HG02943 (cell line): ENCODE data around the gene DNER.
"Not testable (repeated sequence)": the region's sequence is repeated elsewhere in the genome, so short reads cannot be mapped to it uniquely, and the experiment has no call there.

Experiments
- ATAC-seq: cut with Tn5 transposase; IDR thresholded peaks from one replicate; pipeline ENCODE4 v1.9.1; 2021; ENCODE audit warnings: mild to moderate bottlenecking, low read depth, moderate library complexity; ENCODE audit not compliant: unreplicated experiment

DNER gene

DNA sequence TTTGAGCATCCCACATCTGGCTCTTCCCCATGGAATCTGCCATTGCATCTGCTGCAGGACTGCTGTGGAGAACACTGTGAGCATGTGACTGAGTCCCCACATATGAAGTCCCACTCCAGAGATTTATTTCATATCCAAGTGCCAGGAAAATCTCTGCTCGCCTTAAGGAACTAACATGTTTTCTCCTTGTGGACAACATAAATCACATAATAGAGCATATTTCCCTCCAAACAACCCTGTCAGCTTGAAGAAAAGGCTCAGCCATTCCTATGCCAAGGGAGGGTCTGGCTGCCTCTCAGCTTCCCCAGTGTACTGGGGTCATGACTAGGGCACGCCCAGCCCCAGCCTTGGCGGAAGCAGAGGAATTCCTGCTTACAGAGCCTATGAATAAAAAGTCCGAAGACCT is 193.7 kb downstream of the DNER start:
- no peak for ATAC-seq

DNA sequence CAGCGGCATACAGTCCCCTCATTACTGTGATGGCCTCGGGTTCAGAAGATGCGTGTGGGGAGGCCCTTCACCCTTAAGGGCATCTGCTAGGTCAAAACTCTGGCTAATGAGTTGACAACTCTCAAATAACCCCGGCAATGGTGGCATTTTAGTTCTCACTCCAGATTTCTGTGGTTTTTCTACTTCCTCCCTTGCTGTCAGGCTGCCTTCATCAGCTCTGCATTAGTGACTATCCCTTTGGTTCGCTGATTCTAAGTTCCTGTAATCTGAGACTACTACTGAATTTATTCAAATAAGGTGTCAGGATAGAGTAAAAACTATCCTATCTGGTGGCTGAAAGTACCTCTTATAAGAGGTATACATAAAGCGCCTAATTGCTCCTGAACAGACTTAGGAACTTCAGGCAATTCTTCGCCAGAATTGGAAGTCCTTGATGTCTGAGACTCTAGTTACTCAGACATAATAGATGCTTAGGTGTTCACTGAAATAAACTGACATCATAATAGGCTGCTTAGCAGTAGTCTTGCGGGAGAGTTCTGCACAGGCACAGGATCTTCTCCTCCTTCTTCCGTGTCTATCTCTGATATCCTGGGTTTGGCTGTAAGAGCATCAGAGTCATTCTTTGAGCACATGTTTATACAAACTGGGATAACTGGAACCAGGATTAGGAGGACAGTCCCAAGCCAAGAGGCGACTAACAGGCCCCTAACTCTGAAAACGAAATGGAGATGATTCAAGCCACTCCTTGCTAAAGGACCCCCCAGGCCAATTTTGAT is 194.5 kb downstream of the DNER start:
- ATAC-seq = no peak

DNA sequence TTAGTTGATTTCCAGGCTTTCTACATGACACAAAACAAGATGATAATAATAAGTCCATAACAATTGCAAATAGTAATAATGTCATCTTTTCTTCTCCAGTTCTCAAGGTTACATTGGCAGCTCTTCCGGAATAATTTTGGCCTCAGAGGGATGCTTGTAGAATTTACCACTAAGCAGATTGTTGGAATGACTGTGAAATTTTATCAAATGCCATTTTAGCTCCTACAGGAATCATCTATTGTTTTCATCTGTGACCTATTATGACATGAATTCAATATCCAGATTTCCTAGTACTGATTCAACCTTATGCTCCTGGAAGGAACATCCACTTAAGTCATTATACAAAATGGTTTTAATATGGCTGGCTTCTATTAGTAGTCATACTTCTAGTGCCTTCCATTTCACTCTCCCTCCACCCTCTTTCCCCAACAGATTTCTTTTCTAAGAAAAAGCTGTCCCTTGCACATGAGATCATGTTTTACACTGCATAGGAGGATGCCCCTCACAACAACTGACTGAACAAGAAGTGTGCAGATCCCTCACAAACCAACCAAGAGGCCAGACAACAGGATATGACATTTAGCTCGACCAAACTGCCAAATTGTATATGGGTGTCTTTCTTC is 200.0 kb downstream of the DNER start:
- no peak for ATAC-seq

DNA sequence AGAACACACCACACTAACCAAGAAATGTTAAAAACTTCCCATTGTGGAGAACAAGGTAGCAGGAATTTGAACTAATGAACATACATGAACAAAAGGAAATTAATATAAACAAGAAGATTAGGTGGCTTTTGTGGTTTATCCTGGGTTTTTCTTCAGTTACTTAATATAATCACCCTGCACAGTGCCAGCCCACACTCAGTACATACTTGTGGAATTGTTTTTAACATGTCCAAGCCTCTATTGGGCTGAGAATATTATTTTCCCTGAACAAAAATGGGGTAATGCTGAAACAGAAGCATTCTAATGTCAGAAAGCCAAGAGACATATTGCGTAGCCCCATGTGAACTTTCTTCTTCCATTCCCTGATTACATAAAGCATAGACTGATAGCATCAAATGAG is 202.8 kb downstream of the DNER start:
- ATAC-seq = no peak

DNA sequence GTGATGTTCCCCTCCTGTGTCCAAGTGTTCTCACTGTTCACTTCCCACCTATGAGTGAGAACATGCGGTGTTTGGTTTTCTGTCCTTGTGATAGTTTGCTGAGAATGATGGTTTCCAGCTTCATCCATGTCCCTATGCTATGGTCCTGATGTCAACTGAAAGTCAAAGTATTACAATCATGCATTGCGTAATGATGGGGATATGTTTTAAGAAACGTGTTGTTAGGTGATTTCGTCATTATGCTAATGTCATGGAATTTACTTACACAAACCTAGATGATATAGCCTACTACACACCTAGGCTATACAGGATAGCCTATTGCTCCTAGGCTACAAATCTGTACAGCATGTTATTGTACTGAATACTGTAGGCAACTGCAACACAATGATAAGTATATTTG is 207.7 kb downstream of the DNER start:
- ATAC-seq = not testable (repeated sequence)

DNA sequence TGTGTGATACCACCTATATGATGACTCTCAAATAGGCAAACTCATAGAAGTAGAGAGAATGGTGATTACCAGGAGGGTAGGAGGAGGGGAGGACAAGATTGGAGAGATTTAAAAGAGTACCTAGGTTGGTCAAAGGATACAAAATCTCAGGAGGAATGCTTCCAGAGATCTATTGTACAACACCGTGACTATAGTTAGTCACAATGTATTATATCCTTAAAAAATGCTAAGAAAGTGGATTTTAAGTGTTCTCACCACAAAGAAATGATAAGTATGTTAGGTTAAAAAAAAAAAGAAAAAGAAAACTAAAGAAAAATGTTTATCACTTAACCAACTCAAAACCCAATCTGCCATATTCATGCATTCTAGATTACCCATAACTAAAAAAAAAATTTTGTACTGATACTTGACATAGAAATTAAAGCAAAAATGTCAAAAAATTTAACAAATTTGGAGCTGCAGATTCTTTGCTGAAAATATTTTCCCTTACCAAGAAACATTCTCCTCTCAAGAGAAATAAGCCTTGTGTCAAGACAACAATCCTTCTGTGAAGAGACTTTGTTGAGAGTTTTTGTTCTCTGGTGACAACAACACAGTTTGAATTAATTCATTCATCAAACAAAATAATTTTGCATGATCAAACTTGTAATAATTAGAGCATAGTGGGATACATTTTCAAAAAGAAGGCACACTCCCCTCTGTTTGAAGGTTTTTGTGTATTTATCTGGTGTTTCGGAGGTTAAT is 213.1 kb downstream of the DNER start:
- ATAC-seq = no peak

DNA sequence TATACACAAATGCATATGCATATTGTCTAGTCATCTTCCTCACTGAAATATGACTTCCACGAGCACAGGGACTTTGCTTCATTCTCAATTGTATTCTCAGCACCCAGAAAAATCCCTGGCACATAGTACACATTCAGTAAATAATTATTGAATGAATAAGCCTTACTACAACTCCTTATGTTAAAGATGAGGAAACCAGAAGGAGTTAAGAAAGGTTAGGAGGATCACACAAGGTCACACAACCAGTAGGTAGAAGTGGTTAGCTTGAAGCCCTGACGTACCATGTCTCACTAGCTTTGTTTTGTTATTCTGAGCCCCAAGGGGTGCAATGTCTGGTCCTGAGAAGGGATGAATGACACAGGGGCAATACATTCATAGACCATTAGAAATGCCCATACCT is 222.3 kb downstream of the DNER start:
- ATAC-seq = no peak

DNA sequence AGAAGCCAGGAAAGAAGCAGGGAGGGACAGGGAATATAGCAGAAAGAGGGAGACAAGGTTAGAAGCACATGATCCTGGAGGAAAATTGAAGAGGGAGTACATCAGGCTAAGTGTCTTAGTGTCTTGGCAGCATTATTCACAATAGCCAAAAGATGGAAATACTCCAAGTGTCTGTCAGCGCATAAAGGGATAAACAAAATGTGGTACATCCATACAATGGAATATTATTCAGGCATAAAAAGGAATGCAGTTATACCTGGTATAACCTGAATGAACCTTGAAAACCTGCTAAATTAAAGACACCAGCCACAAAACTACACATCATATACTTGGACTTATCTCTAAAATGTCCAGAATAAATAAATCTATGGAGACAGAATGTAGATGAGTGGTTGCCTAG is 224.2 kb downstream of the DNER start:
- no peak for ATAC-seq

DNA sequence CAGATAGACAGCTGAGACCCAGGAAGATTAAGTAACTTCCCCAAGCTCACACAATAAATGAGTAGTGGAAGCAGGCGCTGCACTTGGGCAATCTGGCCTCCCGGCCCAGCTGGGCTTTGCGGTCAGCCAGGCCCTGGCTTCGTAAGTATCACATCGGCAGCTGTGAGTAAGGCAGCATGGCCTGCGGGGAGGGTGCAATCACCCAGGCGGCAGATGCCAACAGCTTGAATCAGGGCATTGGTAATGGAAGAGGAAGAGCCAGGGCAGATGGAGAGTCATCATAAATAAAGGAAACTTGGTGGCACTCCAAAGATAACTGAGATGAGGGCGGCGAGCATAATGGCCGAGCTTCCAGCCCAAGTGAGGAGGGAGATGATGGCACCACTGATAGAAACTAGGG is 225.3 kb downstream of the DNER start:
- ATAC-seq = no peak

DNA sequence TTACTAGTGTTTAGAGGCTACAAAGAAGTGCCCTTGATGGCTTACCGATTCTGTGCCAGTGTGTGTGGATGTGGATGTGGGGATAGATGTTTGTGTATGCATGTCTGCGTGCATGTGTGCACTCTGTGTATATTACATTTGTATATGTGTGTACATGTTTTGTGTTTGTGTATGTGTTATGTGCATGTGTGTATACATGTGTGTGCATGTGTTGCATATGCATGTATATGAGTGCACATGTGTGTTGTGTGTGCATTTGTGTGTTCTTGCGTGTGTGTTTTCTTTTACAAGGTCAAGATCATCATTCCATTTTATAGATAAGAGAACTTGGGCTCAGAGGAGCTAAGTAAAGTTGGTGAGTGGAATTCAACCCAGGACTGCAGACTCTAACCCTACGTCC is 226.1 kb downstream of the DNER start:
- no peak for ATAC-seq

DNA sequence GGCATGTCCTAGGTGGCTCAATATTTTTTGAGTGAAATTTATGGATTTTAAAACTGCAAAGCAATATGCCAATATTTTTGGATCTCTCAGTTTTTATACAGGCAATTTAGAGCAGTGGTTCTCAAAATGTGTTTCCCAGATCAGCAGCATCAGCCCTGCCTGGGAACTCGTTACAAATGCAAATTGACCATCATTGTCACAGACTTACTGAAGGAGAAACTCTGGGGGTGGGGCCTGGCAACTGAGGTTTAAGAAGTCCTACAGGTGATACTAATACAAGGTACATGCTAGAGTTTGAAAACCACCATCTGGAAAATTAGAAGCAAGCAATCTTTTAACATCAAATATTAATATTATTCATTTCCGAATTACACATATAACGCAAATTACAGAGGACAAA is 227.7 kb downstream of the DNER start:
- no peak for ATAC-seq

DNA sequence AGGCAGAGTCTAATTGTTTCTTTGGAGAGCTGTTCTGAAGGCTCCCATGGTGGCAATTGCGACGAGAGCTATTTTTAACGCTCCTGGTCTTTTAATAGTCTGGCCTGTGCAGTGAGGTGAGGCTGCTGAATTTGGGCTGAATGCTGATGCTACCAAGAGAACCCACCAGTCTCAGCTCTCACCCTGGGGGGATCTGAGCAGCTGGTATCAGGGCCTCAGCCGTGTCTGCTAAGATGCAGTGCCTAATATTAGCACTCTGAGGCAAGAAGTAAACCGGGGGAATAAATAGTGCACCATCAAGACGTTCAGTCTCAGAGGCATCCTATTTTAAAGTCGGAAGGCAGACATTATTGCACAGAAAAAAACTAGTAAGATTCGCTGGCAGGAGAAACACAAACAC is 228.5 kb downstream of the DNER start:
- ATAC-seq = no peak

DNA sequence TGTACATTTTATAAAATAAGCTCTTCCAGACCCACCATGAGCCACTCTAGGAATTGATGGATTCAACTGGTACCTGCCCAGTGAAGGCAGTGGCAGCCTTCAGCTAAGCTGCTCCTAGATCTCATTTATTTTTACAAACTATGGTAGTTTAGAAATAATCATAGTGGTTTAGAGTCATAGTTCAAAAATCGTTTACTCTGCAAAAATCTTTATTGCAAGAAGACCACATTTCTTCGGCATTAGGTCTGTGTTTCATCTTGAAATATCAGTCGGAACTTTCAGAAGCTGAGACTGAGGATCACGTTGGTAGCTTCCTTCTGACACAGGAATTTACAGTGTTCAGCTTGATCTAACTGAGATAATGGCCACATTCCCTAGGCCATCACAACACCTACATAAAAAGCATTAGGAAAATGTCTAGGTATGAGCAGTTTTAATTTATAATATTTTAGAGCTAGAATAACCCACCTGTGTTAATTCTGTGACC is 237.0 kb downstream of the DNER start:
- no peak for ATAC-seq

DNA sequence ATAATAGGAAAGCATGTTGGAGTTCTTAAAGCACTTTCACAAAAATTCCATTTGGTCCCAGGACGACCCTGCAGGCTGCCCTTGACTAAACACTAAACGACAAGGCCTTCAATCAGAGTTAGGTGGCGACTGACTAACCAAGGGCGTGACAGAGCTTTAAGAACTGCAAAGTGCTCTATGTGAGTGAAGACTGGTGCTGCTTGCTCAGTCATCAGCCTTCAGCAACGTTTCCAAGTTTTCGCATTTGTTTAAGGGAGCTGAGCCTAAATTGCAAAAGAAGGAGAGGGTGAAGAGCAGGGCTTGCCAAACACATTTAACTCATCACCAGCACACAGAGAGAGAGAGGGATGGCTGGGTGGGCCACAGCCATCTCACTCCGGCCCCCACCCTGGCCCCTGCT is 238.6 kb downstream of the DNER start:
- ATAC-seq = no peak

DNA sequence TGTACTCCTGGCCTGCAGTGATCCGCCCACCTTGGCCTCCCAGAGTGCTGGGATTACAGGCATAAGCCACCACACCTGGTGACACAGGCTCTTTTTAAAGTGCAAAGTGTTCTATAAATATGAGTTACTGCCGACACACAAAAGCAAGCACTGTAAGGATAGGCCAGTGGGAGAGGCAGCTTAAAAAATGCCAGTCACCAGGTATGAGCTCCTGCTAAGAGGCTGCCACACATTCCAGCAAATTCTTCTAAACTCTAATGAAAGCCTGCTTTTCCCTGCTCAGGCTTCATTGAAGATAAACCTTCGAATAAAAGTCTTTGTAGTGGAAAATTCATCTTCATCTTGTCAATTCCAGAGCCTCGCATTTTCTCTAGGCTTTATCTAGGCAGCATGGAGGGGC is 240.2 kb downstream of the DNER start:
- ATAC-seq = no peak

DNA sequence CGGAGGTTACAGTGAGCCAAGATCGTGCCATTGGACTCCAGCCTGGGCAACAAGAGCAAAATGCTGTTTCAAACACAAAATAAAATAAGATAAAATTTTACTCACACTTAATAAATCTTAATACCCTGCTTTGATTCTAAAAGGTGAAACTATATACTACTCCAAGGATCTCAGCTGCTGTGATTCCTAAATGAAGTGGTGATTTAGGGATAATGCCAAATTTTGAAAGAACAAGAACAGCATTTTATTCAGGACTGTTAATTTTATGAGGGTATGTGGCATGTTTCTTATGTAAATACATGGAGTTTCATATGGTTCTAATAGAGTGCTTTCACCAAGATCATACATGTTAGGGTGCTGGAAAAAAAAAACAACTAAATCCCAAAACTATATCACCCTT is 243.6 kb downstream of the DNER start:
- ATAC-seq = no peak

DNA sequence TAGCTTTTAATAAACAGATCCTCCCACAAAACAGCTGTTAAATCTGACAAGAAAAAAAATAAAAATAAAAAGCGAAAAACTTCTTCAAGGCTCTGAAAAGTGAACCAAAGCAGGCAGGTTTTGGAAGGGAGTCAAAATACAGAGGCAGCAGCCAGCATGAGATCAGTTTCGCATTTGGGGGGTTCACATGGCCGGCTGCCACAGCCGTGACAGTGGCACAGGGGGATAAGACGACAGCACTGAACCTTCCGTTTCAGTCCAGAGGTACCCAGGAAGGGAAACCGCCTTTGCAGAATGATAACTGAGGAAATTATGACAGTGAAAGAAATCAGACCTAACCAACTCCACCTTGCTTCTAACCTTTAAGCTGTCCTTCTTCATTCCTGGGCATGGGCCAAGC is 246.6 kb downstream of the DNER start:
- no peak for ATAC-seq

DNA sequence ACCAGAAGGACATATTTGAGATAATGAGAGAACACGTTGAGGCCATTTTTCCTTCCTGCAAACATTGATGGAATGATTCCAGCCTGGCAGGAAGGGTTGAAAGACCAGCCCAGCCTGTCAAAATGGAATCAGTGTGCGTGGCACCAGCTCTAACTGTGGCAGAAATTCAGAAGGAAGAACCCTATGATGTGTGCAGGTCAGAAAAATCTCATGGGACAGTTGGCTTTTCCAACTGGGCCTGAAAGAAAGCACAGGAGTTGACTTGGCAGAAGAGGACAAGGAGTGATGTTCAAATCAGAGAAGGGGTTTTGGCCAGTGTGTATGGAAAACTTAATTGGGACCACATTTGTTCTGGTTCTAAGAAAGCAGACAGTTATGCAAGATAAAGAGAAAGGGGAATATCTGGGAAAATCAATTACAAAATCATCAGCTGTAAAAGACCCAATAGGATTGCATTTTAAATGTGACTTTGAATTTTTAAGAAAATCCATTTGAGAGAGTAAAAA is 250.5 kb downstream of the DNER start:
- no peak for ATAC-seq

DNA sequence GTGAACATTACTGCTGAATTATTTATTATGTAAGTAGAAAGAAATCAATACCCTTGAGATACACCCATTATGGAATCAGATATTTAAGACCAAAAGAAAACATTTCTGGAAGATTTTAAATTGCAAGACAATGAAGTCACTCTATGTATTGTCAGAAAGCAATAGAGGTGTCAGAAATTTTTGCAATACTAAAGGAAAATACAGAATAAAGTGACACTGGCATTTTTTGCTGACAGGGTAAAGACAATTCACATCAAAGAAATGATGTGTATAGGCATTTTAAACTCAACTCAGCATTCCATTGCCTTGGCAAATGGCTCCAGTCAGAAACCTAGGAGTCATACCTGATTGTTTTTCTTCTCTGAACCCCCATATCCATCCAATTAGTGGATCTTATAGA is 252.2 kb downstream of the DNER start:
- ATAC-seq = no peak

DNA sequence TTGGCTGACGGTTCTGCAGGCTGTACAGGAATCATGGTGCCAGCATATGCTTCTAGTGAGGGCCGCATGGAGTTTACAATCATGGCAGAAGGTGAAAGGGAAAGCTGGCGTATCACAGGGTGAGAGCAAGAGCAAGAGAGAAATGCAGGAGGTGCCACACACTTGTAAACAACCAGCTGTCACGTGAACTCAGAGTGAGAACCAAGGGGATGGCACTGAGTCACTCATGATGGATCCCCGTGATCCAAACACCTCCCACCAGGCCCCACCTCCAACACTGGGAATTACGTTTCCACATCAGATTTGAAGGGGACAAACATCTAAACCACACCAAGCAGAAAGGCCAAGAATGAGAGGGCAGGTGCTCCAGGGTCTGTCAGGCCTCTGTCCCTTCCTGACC is 258.3 kb downstream of the DNER start:
- ATAC-seq = no peak

DNA sequence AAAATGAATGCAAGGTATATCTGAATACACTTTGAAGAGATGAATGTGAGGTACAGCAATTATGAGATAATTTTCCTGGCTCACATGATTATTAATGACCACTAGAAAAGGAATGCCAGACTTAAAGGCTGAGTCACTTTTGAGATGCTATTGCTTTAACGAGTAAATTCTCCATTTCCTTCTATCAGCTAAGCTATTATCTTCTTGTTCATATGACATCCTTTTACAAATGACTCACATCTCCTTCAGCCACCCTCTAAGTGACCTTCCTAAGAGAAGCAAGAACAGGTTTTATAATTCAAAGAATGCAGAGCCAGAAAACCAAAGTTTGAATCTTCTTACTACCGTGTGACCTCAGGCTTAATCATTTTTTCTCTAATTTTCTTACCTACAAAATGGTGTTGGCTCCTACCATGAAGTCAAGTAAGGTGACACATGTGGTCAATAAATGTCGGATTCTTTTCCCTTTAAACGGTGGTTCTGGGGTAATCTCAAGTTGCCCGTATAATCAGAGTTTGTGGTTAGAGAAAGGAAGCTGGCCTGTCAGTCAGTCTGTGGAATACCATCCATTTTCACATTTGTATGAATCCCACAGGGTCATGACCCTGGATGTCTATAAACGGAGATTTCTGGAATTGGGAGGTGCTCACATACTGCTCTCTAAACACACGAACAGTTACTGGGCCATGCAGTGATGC is 259.3 kb downstream of the DNER start:
- ATAC-seq = no peak
